Right cardiac atrium (tissue), 5 donors: ENCODE data around the gene EHD4. TPM values are rescaled to one million over a fixed set of nuclear protein-coding genes. Genes with fewer than 3 reads are reported as not detected.
A peak's percentile ranks its signal among the peaks of the same experiment; 100 is the strongest.

Experiments
- ATAC-seq, 2 donors: fragments of 200-7000 bp; cut with Tn5 transposase; one replicate each; pipeline versions ENCODE4 v1.8.0 to v1.9.1; 2020; ENCODE audit warnings: moderate library complexity in 2 of 2, mild to moderate bottlenecking in 1 of 2
- DNase-seq, 3 donors: peaks; one replicate each; pipeline ENCODE4 v3.0.0-alpha.2; 2020
- H3K27ac ChIP-seq: one replicate; pipeline ENCODE4 v1.5.1; 2013; ENCODE audit warnings: mild to moderate bottlenecking, low read length, control low read depth, moderate library complexity
- H3K27me3 ChIP-seq: one replicate; pipeline ENCODE4 v1.6.1; 2013; ENCODE audit not compliant: control insufficient read depth, insufficient read depth
- H3K4me1 ChIP-seq: one replicate; pipeline ENCODE4 v1.6.1; 2013; ENCODE audit warnings: low read length; ENCODE audit not compliant: control insufficient read depth, insufficient read depth
- H3K4me3 ChIP-seq: one replicate; pipeline ENCODE4 v1.5.1; 2013; ENCODE audit warnings: low read length, control low read depth
- H3K9me3 ChIP-seq: one replicate; pipeline ENCODE4 v1.6.1; 2013; ENCODE audit warnings: low read length; ENCODE audit not compliant: control insufficient read depth
- WGBS: extraction: QIAGEN DNeasy Blood & Tissue Kit; methylation state at CpG from one replicate; pipeline ENCODE4 v1.1.7; 2013; 5-methylcytosine and 5-hydroxymethylcytosine counted together
- intact Hi-C, 4 donors: fragments of 100-400 bp; cut with DNase I; formaldehyde crosslinking; loops; one replicate each; pipeline versions ENCODE4 v1.11.0 to v1.14.0; 2022 to 2023
- polyA plus RNA-seq: library from polyadenylated mRNA; stranded (reverse); fragments of 200-250 nt; gene quantifications from one replicate; pipeline ENCODE4 v1.2.3, GENCODE V29; 2013
- total RNA-seq, 4 donors: library from RNA; stranded (reverse); fragmentation: NEBNext Ultra II Directional; extraction: Animal tissue kit (Norgen Biotek cat#: 25700); gene quantifications; one replicate each; pipeline ENCODE4 v1.2.1, GENCODE V29; 2021
- donor health status: healthy with polysubstance abuse.
- donor health status: DM: no; HTN: yes; CAD: no.
- donor health status: DM: no; HTN: no; CAD: no.
- donor health status: DM: no; HTN: yes; CAD: no; lungs with severe emphysema.
- donor health status: DM: yes; HTN: yes; CAD: no.

EHD4 gene
- total and polyA plus RNA-seq, 5 donors, result 26.3 to 37.4 (median 33.3) TPM

DNA sequence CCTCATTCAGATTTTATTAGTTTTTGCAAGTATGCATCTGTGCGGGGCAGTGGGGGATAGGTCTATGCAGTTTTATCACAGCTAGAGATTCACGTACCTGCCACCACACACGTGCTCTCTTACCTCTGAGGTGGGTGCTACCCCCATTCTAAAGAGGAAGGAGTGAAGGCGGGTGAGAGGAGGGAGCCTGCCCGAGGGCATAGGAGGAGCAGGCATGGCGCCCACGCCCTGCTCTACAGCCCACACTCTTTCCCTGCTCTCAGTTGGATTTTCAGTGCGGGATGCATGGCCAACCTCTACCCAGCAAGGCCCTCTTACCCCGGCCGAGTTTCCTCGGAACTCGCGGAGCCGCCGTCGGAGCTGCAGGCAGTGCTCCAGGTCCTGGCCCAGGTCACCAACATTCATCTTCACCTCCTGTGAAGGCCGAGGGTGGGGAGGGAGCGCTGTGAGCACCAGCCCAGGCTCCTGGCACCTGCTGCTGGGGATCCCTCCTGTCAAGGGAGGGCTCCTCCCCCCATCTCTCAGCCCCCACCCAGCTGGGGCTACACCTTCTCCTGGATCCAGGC lies 106.8 kb downstream of the EHD4 start:
- intact Hi-C loops, result no loop called here
- 83% methylated on average over 18 of the region's 18 CpGs for WGBS
- Histone ChIP-seq H3K27ac (no peak overlapping the region), H3K9me3 (no peaks in the 10 kb centered on the region), H3K27me3 (no peaks in the 10 kb centered on the region), H3K4me3 (no peak overlapping the region), H3K4me1 (no peaks in the 10 kb centered on the region)
- ATAC-seq (no peak), DNase-seq (no peak)

DNA sequence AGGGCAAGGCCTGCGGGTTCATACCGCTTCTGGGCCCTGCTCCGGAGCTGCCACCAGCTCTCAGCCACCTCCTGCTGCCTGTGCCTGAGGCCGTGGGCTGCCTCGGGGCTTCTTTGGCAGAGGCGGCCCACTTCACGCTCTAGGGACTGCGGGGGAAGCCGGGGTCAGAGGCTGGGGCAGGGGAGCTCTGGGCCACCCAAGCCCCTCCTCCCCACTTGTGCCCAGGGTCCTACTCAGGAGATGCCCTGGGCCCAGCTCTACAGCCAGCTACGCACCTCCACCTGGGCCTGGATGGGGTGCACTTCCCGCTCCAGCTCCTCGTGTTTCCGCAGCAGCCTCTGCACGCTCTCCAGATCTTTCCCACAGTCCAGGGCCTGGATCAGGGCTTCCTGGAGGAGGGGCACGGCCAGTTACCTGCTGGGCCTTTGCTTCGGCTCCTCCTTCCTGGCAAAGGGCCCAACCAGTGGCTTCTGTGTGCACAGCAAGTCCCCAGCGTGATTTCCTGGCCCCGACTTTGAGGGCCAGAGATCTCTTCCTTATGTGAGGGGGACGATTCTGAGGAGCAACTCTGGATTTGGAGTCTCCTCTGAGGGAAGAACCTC lies 109.7 kb downstream of the EHD4 start:
- DNase-seq (no peak), ATAC-seq (no peak)
- H3K27ac ChIP-seq, result no peak overlapping the region
- no peaks in the 10 kb centered on the region for H3K27me3 ChIP-seq
- 78% methylated on average over 19 of the region's 19 CpGs for WGBS
- no peaks in the 10 kb centered on the region for H3K4me1 ChIP-seq
- H3K4me3 ChIP-seq, result no peak overlapping the region
- intact Hi-C loops, result no loop called here
- no peaks in the 10 kb centered on the region for H3K9me3 ChIP-seq

GRCh38 chr15:41861736-41862356 lies 110.5 kb downstream of the EHD4 start:
- ATAC-seq (no peak), DNase-seq (no peak)
- WGBS, result 89% methylated on average over 18 of the region's 18 CpGs
- no peaks in the 10 kb centered on the region for H3K27me3 ChIP-seq
- H3K27ac ChIP-seq, result no peak overlapping the region
- no peaks in the 10 kb centered on the region for H3K9me3 ChIP-seq
- intact Hi-C loops, result no loop called here
- H3K4me1 ChIP-seq, result no peaks in the 10 kb centered on the region
- no peak overlapping the region for H3K4me3 ChIP-seq

DNA sequence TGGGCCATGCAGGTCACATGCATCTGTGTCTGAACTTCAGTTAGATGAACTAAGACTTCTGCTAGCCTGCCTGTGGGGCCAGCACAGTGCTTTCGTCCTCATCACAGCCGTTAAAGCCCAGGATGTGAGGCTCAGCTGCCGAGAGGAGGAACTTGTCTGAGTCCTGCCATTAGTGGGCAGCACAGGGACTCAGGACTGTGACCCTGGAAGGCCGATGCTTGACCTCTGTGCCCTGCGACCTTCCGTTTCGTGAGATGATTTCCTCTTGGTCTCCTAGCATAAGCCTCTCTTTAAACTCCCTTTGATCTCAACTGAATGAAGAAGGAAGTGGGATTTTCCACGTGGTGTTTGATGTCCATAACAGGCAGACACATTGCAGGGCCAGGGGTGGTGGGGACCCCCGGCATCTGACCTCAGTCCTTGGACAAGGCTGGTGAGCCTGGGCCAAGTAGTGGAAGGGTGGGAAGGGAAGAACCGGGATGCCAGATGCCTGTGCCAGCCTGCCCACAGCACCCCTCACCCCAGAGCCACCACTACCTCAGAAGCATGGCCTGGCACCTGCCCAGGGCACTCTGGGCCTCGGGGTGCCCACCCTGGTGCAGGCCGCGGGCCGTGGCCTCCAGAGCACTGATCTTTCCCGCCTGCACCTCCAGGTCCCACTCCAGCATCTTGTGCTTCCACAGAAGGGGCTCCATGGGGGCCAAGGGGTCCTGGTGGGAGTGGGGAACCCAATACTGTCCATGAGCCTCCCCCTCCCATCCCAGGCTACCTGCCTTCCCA lies 112.1 kb downstream of the EHD4 start:
- intact Hi-C loops, result no loop called here
- Histone ChIP-seq H3K27ac (no peak overlapping the region), H3K4me3 (no peak overlapping the region), H3K4me1 (no peaks in the 10 kb centered on the region), H3K9me3 (no peaks in the 10 kb centered on the region), H3K27me3 (no peaks in the 10 kb centered on the region)
- 63% methylated on average over 15 of the region's 15 CpGs for WGBS
- ATAC-seq, result peak in 1 of 2 donors; percentile 41
- no peak for DNase-seq

- ATAC-seq (no peak), DNase-seq (no peak)
- Histone ChIP-seq H3K4me3 (no peak overlapping the region), H3K27ac (no peak overlapping the region), H3K4me1 (no peaks in the 10 kb centered on the region), H3K9me3 (no peaks in the 10 kb centered on the region), H3K27me3 (no peaks in the 10 kb centered on the region)
- intact Hi-C loops, result no loop called here
- 86% methylated on average over 15 of the region's 15 CpGs for WGBS
These were observed 113.6 kb downstream of the EHD4 start for GRCh38 chr15:41858756-41859155.

DNA sequence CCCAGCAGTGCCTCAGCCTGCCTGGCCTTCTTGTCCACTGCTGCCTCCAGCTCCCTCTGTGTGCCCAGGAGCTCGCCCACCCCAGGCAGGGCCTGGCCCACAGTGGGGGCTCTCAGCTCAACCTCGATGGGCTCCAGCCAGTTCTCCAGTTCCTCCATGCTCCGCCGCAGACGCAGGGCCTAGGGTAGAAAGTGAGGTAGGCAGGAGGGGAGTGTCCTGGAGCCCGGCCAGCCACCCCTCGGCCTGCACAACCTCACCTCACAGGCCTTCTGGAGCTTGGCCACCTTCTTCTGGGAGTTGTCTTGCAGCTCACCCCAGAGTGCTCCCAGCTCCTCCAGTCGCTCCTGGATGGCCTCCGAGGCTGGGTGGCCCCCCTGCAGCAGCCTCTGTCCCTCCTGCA lies 115.0 kb downstream of the EHD4 start:
- Histone ChIP-seq H3K9me3 (no peaks in the 10 kb centered on the region), H3K27me3 (no peaks in the 10 kb centered on the region), H3K4me3 (no peak overlapping the region), H3K27ac (no peak overlapping the region), H3K4me1 (no peaks in the 10 kb centered on the region)
- intact Hi-C loops, result no loop called here
- ATAC-seq (no peak), DNase-seq (no peak)
- 88% methylated on average over 9 of the region's 9 CpGs for WGBS

- ATAC-seq, result no peak
- intact Hi-C loops, result no loop called here
- Histone ChIP-seq H3K4me3 (no peak overlapping the region), H3K27me3 (no peaks in the 10 kb centered on the region), H3K27ac (no peak overlapping the region), H3K9me3 (no peaks in the 10 kb centered on the region), H3K4me1 (no peaks in the 10 kb centered on the region)
- 96% methylated on average over 12 of the region's 12 CpGs for WGBS
- no peak for DNase-seq
These were observed 115.6 kb downstream of the EHD4 start for GRCh38 chr15:41856716-41857115.

DNA sequence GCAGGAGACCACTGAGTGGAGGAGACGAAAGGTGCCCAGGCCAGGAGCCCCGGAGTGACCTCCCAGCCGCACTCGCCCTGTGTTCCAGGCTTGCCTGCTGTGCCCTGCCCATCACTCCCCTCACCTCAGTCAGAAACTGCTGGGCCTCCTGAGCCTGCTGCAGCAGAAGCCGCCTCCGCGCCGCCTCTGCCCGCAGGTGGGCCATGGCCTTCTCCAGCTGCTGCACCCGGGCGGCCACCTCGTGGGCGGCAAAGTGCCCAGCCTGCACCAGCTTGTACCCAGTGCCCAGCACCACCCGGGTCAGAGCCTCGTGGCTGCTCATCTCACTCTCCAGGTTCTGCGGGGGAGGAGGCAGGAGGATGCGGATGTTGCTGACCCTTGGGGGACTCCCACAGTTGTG lies 116.1 kb downstream of the EHD4 start:
- no peaks in the 10 kb centered on the region for H3K27me3 ChIP-seq
- ATAC-seq (no peak), DNase-seq (no peak)
- 93% methylated on average over 17 of the region's 17 CpGs for WGBS
- no peaks in the 10 kb centered on the region for H3K4me1 ChIP-seq
- H3K27ac ChIP-seq, result no peak overlapping the region
- intact Hi-C loops, result no loop called here
- no peaks in the 10 kb centered on the region for H3K9me3 ChIP-seq
- H3K4me3 ChIP-seq, result no peak overlapping the region

- Histone ChIP-seq H3K27me3 (no peaks in the 10 kb centered on the region), H3K9me3 (no peaks in the 10 kb centered on the region), H3K4me1 (no peaks in the 10 kb centered on the region), H3K27ac (no peak overlapping the region), H3K4me3 (no peak overlapping the region)
- WGBS, result 80% methylated on average over 30 of the region's 30 CpGs
- DNase-seq (no peak), ATAC-seq (no peak)
- intact Hi-C loops, result no loop called here
These were observed 116.9 kb downstream of the EHD4 start for GRCh38 chr15:41855261-41855961.

DNA sequence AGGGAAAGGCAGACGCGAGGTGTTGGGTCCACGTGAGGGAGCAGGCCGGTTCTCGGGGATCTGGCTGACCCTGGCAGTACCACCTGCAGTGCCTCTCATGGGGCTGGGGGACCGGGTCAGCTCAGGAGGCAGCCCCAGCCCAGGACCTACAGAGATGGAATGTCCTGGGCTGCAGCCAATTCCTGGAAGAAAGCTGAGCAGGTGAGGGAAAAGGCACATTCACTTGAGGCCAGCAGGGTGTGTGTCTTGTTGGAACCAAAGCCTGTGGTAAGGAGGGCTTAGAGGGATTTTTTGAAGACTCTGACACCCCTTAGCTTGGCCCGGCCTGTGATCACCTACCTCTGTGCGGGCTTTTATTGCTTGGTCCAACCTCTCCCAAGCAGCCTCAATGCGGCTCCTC lies 117.9 kb downstream of the EHD4 start:
- WGBS, result 89% methylated on average over 9 of the region's 9 CpGs
- Histone ChIP-seq H3K4me3 (no peak overlapping the region), H3K4me1 (no peaks in the 10 kb centered on the region), H3K27me3 (no peaks in the 10 kb centered on the region), H3K9me3 (no peaks in the 10 kb centered on the region), H3K27ac (no peak overlapping the region)
- intact Hi-C loops, result no loop called here
- DNase-seq, result no peak
- ATAC-seq, result no peak

GRCh38 chr15:41853831-41854230 lies 118.5 kb downstream of the EHD4 start:
- 72% methylated on average over 10 of the region's 10 CpGs for WGBS
- Histone ChIP-seq H3K27me3 (no peaks in the 10 kb centered on the region), H3K4me1 (no peaks in the 10 kb centered on the region), H3K4me3 (no peak overlapping the region), H3K27ac (no peak overlapping the region), H3K9me3 (no peaks in the 10 kb centered on the region)
- no peak for DNase-seq
- intact Hi-C loops, result no loop called here
- no peak for ATAC-seq
